Measurements from ENCODE around the gene SELENOV.

DNA sequence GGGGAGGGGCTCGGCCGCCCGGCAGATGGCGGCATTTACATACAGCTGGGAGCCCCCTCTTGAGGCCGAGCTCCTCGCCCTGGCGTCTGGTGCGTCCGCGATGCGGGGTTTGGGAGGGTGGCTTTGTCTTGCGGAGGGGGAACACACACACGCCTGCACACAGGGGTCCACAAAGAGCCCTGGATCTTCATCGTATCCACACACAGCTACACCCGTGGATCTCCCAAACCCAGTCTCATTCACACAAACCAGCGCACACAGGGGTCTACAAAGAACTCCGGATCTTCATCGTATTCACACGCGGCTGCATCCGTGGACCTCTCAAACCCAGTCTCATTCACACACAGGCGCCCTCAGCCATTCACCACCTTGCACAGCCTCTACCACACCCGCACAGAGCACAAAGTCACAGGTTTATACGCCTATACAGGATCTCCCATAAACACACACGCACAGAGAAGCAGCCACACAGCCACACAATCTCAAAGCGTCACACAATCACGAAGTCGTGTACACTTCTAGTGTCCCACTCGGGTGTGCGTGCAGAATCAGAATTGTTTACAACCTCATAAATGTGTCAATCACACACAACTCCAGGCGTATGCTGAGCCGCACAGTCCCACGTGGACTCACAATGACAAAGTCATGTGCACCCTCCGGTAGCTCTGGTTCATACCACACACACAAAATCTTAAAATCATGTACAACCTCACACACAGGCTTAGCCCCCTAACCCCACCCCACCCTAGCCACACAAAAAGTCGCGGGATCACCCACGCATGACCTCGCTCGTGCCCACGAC is 16.7 kb upstream of the SELENOV start:
- TF ChIP-seq, protein P1, sequence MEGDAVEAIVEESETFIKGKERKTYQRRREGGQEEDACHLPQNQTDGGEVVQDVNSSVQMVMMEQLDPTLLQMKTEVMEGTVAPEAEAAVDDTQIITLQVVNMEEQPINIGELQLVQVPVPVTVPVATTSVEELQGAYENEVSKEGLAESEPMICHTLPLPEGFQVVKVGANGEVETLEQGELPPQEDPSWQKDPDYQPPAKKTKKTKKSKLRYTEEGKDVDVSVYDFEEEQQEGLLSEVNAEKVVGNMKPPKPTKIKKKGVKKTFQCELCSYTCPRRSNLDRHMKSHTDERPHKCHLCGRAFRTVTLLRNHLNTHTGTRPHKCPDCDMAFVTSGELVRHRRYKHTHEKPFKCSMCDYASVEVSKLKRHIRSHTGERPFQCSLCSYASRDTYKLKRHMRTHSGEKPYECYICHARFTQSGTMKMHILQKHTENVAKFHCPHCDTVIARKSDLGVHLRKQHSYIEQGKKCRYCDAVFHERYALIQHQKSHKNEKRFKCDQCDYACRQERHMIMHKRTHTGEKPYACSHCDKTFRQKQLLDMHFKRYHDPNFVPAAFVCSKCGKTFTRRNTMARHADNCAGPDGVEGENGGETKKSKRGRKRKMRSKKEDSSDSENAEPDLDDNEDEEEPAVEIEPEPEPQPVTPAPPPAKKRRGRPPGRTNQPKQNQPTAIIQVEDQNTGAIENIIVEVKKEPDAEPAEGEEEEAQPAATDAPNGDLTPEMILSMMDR (IDR thresholded peaks at IDR 0.05), result no peak
- no peak for TF ChIP-seq POLR2A (IDR thresholded peaks at IDR 0.05)
- no peak for TF ChIP-seq POLR2AphosphoS5 (IDR thresholded peaks at IDR 0.05)
- no peak for TF ChIP-seq EP300 (IDR thresholded peaks at IDR 0.05)
